GM20000 (cell line): ENCODE measurements around the gene PROX2.

Source experiments
- DNase-seq: peaks from one replicate; pipeline ENCODE4 v3.0.0; 2012; ENCODE audit warnings: low spot score
- TF ChIP-seq, protein P1 (sequence below): IDR thresholded peaks from 2 replicates; pipeline ENCODE4 v1.5.1; 2012; ENCODE audit warnings: mild to moderate bottlenecking, control low read depth; ENCODE audit errors: extremely low read depth, missing control alignments

Gene PROX2

DNA sequence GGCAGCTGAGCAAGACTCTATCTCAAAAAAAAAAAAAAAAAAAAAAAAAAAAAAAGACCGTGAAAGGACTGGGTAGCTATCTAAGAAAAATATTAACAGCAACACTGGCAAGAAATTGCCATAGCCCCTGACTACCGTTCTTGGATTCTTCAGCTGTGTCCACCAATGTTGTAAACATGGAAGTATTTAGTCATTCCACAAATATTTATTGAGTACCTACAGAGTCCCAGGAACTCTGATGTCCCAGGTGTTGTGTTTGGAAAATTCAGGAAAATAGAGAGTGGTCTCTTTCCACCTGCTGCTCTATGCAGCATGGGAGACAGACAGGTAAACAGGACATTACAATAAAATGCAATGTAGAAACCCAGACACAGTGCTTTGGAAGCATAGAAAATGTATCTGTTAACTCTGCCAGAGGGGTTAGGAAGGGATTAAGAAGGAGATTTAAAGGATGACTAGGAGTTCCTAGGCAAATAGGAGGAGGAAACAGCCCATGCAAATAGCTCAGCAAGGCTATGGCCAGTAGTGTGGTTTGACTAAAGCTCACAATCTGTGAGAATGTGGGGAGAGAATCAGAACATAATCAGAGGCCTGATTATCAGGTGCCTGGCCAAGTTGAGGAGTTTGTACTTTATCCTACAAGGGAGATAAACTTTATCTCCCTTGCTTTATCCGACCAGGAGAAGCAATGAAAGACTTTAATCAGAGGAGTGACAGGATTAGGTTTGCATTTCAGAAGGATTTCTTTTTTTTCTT, 3.7 kb upstream of the PROX2 start:
- TF ChIP-seq, protein P1, sequence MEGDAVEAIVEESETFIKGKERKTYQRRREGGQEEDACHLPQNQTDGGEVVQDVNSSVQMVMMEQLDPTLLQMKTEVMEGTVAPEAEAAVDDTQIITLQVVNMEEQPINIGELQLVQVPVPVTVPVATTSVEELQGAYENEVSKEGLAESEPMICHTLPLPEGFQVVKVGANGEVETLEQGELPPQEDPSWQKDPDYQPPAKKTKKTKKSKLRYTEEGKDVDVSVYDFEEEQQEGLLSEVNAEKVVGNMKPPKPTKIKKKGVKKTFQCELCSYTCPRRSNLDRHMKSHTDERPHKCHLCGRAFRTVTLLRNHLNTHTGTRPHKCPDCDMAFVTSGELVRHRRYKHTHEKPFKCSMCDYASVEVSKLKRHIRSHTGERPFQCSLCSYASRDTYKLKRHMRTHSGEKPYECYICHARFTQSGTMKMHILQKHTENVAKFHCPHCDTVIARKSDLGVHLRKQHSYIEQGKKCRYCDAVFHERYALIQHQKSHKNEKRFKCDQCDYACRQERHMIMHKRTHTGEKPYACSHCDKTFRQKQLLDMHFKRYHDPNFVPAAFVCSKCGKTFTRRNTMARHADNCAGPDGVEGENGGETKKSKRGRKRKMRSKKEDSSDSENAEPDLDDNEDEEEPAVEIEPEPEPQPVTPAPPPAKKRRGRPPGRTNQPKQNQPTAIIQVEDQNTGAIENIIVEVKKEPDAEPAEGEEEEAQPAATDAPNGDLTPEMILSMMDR = no peak
- no peak for DNase-seq

DNA sequence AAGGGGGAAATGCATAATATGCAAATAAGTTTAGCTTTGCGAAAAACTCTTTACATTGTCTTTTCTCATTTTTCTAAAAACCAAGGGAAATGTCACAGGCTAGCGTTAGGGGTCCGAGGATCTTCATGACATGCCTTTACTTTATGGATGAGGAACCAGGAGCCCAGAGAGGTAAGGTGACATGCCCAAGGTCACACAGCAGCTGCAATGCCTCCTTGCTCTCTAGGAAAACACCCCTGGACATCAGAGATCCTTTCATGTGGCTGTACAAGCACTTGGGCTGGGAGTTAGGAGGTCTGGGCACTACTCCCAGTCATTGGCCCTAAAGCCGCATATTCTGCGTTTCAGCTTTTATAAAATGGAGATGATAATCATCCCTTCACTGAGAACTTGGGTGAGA, 741 bp downstream of the PROX2 start:
- no peak for DNase-seq
- TF ChIP-seq, protein P1 = no peak

DNA sequence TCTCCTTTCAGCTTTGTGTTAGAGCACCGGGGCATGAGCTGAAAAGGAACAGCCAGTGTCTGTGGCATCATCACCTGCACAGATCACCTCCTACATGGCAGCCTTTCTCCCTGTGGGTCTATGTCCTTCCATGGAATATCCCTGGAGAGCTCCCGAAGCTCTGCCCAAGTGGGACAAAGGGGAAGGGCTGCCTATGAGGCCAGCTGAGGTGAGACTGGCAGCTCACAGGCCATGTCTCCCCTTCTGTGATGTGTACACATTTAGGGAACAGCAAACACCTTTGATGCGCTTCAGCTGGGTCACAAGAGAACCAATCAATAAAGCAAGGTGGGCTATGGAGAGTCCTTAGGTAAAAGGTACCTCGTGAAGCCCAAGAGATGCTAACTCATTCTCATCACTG, 4.1 kb downstream of the PROX2 start:
- TF ChIP-seq, protein P1 = no peak
- DNase-seq = no peak

DNA sequence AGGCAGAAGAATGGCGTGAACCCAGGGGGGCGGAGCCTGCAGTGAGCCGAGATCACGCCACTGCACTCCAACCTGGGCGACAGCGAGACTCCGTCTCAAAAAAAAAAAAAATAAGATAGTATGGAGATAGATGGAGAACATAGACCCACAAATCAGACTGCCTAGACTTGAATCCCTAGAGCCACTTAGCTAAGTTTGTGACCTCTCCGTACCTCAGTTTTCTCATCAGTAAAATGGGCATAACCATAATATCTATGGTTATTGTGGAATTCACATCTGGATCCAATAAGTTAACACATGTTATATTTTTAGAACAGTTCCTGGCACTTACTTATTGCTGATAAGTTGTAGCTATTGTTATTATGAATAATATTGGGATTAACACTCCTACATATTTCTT, 7.2 kb downstream of the PROX2 start:
- no peak for DNase-seq
- TF ChIP-seq, protein P1 = no peak

DNA sequence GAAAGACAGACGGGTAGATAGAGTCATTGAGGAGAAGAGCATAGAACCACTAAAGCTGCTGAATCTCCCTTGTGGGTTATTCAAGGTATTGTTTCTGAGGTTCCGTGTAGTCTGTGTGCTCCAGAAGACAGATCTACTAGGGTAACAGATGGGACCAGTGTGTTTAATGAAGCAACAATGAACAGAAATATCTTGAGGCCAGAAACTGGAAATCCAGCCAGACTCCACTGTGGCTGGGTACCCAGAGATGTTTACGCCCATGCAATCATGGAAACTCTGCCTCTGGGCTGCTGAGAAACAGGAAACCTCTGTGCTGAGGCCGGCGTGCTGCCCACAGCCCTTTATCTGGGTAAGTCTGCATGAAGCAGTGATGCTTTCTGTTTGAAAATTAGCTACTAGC, 8.3 kb downstream of the PROX2 start:
- TF ChIP-seq, protein P1 = no peak
- DNase-seq = no peak

DNA sequence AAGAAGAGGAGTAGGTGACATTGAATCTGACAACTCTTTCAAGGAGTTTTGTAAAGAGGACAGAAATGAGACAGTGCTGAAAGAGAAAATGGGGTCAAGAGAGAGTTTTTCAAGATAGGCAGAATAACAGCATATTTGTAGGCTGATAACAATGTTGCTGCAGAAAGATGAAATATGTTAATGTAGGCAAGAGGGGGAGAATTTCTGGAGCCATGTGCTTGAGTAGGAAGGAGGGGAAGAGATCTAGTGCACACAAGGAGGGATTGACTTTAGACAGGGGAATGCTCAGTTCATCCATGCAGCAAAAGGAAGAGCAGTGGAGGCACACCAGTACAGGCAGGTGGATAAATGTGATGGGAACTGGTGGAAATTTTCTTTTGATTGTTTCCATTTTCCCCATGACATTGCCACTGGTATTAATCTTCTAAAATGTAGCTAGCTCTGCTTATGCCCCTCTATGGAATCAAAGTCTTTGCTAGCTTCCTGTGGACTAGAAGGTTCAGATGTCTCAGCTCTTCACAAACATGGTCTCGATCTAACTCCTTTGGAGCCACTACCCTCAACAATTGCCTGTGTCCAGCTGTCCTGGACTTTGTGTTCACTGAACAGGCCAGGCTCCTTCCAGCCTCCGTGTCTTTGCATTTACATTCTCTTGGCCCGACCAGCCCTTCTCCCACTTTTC, 9.1 kb downstream of the PROX2 start:
- DNase-seq = no peak
- TF ChIP-seq, protein P1 = no peak

DNA sequence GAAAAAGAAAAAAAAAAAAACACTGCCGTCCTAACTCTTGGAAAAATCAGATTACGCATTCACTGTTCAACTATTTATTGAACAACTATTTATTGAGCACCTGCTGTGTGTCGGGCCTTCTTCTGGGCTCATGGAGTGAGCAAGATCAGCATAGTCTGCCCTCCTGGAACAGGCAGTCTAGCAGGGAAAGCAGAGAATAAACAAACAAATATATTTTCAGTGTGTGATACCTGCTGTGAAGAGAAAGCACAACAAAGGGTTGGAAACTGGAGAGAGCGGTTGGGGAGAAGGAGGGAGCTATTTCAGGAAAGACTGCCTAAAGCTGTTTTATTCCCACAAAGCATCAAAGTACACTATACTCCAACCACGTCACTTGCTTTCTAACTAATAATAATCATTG, 10.8 kb downstream of the PROX2 start:
- TF ChIP-seq, protein P1 = no peak
- no peak for DNase-seq
